OCI-M1 (cell line): ENCODE data around the gene RAB3D.

Experiments
- DNase-seq: peaks from one replicate; lab custom pipeline; 2025; lab: John Stamatoyannopoulos, UW

Gene RAB3D

DNA sequence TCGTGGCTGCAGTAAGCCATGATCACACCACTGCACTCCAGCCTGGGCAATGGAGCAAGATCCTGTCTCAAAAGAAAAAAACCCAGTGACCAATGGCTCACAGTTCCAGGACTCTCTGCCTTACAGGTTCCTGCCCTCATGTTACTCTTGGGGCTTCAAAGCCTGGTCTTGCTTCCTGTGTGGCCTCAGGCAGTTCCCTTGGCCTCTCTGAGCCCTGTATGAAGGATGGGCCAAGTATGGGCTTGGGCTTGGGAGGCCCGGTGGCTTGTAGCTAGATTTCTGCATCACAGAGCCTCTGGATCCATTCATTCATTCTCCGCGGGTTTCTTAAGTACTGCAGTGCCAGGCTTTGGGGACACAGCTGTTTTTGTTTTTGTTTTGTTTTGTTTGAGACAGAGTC lies 44.3 kb downstream of the RAB3D start:
- DNase-seq: no peak

DNA sequence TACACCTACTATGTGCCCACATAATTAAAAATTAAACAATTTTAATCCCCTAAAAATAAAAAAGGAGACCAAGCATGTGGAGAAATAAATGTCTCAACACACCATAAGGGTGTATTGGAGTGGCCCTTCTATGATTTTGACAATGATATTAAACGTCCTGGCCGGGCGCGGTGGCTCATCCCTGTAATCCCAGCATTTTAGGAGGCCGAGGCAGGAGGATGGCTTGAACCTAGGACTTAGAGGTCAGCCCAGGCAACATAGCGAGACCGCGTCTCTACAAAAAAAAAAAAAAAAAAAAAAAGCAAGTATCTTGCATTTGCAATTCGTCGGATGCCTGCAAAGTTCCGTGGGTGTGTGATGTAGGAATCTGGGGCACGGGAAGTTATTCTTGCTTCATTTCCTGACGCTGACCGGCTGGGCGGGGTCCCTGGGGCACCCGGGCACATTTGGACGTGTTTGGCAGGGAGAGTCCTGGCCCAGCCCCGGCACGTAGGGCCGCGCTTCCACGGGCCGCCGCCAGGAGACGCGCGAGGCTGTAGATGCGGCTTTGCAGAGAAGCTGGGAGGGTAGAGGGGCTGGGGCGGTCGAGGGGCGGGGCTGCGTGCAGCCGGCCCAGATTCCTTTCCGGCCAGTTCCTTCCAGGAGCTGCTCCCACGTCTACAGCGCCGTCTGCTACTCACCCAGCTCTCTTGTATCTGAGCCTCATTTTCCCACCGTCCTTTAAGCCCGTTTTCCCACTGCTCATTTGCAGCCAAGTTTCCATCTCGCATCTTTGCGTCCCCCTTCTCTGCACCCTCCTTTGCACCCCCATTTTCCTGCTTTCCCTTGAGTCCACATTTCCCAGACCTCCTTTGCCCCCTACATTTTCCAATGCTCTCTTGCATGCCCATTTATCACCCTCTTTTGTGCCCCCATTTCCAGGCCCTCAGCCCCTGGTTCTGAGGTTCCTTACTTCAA lies 45.7 kb downstream of the RAB3D start:
- DNase-seq: peak; percentile 99

DNA sequence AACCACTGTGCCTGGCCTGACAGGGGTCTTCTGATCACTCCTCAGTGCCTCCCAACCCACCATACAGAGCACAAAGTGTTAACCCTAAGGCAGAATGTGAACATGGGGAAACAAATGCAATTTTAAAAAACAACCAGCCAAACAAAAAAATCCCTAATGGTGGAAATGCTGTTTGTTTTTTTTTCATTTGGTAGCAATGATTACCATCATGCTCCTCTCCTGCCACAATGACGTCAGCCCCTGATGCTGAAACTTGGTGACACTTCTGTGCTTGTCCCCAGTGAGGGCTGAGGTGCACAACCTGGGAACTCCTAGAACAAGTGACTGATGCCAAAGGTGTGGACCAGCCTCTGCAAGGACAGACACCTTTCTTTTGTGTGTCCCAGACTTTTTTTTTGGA lies 47.5 kb downstream of the RAB3D start:
- DNase-seq: peak; percentile 62

DNA sequence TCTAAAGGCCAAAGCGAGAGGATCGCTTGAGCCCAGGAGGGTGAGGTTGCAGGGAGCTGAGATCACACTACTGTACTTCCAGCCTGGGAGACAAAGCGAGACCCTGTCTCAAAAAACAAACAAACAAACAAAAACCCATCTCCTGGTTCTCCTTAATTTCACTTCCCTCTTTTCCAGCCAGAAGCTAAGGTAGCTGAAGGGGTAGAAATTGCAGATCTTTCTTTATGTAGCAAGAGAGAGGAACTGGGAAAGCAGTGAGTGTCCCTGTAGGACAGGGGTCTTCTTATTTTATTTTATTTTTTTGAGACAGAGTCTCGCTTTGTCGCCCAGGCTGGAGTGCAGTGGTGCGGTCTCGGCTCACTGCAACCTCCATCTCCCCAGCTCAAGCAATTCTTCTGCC lies 48.0 kb downstream of the RAB3D start:
- DNase-seq: no peak

DNA sequence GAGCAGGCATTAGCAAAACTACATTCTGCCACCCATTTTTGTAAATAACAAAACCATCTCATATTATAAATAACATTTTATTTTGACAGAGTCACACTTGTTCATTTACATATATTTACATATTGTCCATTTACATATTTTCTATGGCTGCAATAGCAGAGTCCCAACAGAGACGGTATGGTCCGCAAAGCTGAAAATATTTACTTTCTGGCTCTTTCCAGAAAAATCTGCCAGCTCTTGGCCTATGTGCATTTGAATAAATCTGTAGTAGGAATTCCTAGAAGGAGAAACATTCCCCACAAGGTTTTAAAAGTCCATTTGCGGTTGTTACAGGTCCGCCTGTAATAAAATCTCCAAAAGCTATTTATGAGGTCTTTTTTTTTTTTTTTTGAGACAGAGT lies 49.2 kb downstream of the RAB3D start:
- DNase-seq: no peak

DNA sequence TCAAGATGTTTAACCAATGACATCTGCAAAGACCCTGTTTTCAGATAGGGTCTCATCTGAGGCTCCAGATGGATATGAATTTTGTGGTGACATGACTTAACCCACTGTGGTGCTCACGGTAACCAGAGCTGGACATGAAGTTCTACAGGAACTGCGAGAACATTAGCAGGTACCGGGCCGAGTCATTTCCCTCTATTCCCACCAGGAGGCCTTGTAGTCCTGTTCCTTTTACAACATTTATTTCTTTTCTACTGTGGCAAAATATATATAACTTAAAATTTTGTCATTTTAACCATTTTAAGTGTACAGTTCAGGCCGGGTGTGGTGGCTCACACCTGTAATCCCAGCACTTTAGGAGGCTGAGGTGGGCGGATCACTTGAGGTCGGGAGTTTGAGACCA lies 51.1 kb downstream of the RAB3D start:
- DNase-seq: peak; percentile 76

DNA sequence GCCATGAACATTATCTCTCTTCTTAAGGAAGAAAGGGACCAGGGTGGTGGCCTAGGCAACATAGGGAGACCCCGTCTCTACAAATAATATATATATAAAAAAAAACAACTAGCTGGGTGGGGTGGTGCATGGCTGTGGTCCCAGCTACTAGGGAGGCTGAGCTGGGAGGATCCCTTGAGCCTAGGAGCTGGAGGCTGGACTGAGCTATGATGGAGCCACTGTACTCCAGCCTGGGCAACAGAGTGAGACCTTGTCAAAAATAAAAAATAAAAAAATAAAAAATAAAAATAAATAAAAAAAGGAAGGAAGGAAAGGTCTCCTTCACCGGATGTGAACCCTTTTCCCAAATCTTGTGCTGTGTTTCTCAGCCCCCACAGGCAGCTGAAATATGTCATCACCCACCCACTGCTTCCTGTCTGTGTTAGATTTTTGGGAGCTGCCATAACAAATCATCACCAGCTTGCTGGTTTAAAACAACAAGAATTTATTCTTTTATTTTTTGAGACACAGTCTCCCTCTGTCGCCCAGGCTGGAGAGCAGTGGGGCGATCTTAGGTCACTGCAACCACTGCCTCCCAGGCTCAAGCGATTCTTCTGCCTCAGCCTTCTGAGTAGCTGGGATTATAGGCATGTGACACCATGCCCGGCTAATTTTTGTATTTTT lies 53.0 kb downstream of the RAB3D start:
- no peak for DNase-seq

DNA sequence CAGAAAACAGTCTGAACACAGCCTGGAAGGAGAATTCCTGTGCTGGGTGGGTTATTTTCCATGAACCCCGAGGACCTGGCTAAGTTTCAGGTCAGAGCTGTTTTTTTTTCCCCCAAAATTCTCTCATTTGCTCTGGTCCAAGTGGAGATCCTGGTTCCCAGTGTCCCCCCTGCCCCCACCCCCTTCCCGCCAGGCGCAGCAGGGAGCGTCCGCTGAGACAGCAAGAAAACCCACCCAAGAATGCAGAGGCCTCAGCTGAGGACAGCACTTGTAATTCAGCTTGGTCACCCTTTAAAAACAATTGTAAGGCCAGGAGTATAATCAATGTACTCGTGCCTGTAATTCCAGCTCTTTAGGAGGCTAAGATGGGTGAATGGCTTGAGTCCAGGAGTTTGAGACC lies 54.9 kb downstream of the RAB3D start:
- DNase-seq: no peak

DNA sequence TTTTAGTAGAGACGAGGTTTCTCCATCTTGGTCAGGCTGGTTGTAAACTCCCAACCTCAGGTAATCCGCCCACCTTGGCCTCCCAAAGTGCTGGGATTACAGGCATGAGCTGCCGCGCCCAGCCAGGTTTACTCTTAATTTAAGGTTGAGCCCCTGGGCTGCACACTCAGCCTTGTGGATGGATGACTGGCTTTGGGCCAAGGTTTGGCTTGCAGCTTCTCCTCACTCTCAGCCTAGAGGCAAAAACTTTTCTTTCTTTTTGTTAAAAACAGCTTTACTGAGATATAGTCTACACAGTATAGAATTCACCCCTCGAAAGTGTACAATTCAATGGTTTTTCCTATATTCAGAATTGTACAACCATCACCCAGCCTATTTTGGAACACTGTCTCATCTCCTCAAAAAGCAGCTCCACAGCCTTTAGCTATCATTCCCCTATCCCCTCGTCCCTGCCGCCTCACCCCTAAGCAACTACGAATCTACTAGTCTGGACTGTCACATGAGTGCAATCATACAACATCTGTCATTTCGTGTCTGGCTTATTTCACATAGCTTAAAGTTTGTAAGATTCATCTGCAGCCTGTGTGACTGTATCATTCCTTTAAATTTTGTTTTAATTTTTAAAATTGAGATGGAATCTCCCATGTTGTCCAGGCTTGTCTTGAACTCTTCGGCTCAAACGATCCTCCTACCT lies 58.0 kb downstream of the RAB3D start:
- no peak for DNase-seq

DNA sequence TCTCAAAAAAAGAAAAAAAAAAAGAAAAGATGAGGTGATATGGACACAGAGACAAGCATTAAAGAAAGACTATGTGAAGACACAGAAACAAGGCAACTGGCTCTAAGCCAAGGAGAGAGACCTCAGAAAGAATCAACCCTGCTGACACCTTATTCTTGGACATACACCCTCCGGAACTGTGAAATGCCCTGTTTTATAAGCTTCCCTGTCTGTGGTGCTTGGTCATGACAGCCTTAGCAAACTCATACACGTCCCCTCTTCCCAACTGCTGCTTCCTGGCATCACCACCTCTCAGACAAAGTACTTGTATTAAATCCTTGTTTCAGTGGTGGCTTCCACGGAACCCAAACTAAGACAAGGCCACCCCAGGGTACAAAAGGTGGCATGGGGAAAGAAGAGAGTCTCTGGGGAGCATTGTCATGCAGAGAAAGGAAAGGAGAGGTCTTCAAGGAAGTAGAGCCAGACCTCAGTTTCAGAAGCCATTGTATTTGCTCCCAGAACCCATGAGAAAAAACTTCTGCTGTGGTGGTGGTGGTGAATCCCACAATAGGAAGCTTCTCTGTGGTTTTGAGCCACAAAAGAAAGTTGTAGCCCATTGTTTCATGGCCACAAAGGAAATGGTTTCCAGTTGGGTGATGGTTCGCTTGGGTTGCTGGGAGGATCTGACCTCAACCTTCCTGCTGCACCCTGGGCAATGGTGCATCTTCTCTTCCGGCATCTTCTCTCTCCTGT lies 59.8 kb downstream of the RAB3D start:
- peak; percentile 90 for DNase-seq

DNA sequence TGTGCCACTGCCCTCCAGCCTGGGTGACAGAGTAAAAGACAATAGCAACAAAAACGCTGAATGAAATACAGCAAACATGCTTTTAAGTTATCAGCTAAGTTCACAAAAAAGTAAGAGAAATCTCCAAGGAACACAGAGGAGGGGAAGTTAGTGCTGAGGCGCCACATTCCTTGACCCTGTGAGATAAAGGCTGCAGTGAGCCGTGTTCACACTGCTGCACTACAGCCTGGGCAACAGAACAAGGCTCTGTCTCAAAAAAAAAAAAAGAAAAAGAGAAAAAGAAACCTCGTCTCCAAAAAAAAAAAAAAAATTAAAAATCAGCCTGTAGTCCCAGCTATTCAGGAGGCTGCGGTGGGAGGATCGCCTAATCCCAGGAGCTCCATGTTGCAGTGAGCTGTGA lies 60.8 kb downstream of the RAB3D start:
- DNase-seq: no peak

DNA sequence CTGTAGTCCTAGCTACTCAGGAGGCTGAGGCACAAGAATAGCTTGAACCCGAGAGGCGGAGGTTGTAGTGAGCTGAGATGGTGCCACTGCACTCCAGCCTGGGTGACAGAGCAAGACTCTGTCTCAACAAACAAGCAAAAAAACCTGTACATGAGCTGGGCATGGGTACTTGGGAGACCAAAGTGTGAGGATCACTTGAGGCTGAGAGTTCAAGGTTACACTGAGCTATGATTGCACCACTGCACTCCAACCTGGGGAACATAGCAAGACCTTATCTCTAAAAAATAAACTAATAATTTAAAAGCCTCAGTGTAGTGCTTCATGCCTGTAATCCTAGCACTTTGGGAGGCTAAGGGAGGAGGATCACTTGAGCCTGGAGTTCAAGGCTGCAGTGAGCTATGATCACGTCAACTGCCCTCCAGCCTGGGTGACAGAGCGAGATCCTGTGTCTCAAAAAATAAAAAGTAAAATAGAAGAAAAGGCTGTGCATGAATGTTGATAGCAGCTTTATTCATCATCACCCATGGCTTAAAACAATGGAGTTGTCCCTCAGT lies 64.8 kb downstream of the RAB3D start:
- no peak for DNase-seq

DNA sequence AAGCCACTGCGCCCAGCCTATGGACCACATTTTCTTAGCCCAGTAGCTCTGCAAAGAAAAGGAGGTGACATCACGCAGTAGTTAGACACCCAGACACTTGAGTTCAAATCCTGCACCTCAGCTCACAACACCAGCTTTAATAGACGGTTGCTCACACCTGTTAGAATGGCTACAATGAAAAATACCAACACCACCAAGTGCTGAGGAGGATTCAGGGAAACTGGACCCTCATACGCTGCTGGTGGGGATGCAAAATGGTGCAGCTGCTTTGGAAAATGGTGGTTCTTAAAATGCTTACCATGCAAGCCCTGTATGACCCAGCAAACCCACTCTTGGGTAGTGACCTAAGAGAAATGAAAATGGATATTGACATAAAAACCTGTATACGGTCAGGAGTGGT lies 65.5 kb downstream of the RAB3D start:
- DNase-seq: no peak

DNA sequence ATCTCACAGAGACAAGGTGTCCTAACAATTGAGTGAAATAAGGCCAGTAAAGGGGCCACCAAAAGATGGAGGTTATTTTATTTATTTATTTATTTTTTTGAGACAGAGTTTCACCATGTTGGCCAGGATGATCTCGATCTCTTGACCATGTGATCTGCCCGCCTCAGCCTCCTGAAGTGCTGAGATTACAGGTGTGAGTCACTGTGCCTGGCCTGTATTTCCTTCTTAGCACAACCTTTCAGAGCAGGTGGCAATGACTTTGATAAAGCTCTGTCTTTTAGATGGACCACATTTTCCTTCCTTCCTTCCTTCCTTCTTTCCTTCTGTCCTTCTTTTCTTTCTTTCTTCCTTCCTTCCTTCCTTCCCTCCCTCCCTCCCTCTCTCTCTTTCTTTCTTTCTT lies 66.2 kb downstream of the RAB3D start:
- no peak for DNase-seq
